ENCODE data around the gene VIPR2. TPM values are rescaled to one million over a fixed set of nuclear protein-coding genes. Genes with fewer than 3 reads are reported as not detected.

The VIPR2 gene
- total RNA-seq, 1 experiment from 2014 or later, result not detected

- no peaks in the 10 kb centered on the region for H3K9me3 ChIP-seq (ENCODE audit: low read depth, low read length, poor library complexity, severe bottlenecking)
- TF ChIP-seq, protein P1, sequence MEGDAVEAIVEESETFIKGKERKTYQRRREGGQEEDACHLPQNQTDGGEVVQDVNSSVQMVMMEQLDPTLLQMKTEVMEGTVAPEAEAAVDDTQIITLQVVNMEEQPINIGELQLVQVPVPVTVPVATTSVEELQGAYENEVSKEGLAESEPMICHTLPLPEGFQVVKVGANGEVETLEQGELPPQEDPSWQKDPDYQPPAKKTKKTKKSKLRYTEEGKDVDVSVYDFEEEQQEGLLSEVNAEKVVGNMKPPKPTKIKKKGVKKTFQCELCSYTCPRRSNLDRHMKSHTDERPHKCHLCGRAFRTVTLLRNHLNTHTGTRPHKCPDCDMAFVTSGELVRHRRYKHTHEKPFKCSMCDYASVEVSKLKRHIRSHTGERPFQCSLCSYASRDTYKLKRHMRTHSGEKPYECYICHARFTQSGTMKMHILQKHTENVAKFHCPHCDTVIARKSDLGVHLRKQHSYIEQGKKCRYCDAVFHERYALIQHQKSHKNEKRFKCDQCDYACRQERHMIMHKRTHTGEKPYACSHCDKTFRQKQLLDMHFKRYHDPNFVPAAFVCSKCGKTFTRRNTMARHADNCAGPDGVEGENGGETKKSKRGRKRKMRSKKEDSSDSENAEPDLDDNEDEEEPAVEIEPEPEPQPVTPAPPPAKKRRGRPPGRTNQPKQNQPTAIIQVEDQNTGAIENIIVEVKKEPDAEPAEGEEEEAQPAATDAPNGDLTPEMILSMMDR (conservative IDR thresholded peaks at IDR 0.05; ENCODE audit: low read depth, low read length), result no peak
- TF ChIP-seq EZH2 (IDR thresholded peaks at IDR 0.05; ENCODE audit: borderline replicate concordance, low read depth, low read length, poor library complexity, severe bottlenecking), result no peak
- H3K36me3 ChIP-seq (ENCODE audit: insufficient read depth, low read length, poor library complexity, severe bottlenecking), result no peaks in the 10 kb centered on the region
- DNase-seq (ENCODE audit: low spot score), result no peak
- intact Hi-C loops (cut with micrococcal nuclease; ENCODE audit: unreplicated experiment), result no loop called here
- ChIA-PET CTCF (no interaction called here), POLR2A (ENCODE audit: low non-redundant PET) (no interaction called here)
- peaks cover 41% of the 10 kb centered on the region for H3K27me3 ChIP-seq (replicated peaks; ENCODE audit: insufficient read depth, low read depth, low read length, poor library complexity)
- H3K4me3 ChIP-seq (ENCODE audit: low read depth, low read length, poor library complexity, severe bottlenecking), result no peak overlapping the region
- H3K27ac ChIP-seq (ENCODE audit: low read depth, low read length, poor library complexity, severe bottlenecking), result no peak overlapping the region
- no peaks in the 10 kb centered on the region for H3K4me1 ChIP-seq (ENCODE audit: insufficient read depth, low read length, poor library complexity, severe bottlenecking)
- no TSS peak for BruUV-seq (replicated peaks)
Observed at GRCh38 chr7:159152816-159153215, 8.1 kb upstream of the VIPR2 start.

DNA sequence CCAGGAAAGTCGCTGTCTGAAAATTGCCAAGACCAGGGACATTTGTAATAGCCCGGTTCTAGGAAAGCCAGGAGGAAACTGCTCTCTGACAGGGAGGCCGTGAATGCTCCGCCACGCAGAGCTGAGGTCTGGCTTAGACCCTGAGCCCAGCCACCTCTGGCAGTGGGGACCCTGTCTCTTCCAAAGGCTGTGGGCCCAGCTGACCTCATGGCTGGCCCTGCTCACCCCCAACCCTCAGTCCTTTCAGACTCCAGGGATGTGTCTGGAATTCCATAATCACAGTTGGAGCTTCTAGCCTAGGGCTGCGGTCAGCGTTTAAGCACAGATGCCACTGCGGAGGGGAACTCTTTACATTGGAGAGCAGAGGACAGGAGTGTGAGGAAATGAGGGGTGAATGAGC, 6.6 kb upstream of the VIPR2 start:
- no TSS peak for BruUV-seq (replicated peaks)
- intact Hi-C loops (cut with micrococcal nuclease; ENCODE audit: unreplicated experiment), result no loop called here
- no peak for DNase-seq (ENCODE audit: low spot score)
- H3K9me3 ChIP-seq (ENCODE audit: low read depth, low read length, poor library complexity, severe bottlenecking), result no peaks in the 10 kb centered on the region
- H3K4me3 ChIP-seq (ENCODE audit: low read depth, low read length, poor library complexity, severe bottlenecking), result no peak overlapping the region
- no peaks in the 10 kb centered on the region for H3K4me1 ChIP-seq (ENCODE audit: insufficient read depth, low read length, poor library complexity, severe bottlenecking)
- H3K36me3 ChIP-seq (ENCODE audit: insufficient read depth, low read length, poor library complexity, severe bottlenecking), result no peaks in the 10 kb centered on the region
- no peak overlapping the region for H3K27ac ChIP-seq (ENCODE audit: low read depth, low read length, poor library complexity, severe bottlenecking)
- no peak for TF ChIP-seq EZH2 (IDR thresholded peaks at IDR 0.05; ENCODE audit: borderline replicate concordance, low read depth, low read length, poor library complexity, severe bottlenecking)
- TF ChIP-seq, protein P1 (conservative IDR thresholded peaks at IDR 0.05; ENCODE audit: low read depth, low read length), result no peak
- POLR2A ChIA-PET (ENCODE audit: low non-redundant PET), result no interaction called here
- H3K27me3 ChIP-seq (replicated peaks; ENCODE audit: insufficient read depth, low read depth, low read length, poor library complexity), result peaks cover 53% of the 10 kb centered on the region
- CTCF ChIA-PET, result no interaction called here

DNA sequence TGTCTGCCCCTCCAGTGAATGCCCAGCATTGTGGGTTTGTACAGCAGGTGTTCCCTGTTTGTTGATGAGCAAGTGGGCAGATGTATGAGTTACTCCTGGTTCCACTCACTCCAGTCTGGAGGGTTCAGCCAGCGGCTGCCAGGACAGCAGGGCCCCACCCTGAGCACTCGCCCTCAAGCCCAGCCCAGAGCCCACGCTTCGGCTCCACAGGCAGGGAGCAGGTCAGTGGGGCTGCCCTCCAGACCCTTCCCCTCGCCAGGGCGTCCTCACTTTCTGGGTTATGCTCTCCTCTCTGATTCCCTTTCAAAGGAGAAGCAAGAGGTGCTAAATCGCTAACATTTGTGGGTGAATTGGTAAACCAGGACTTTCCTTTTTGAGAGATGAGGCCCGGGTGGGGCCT, 4.8 kb upstream of the VIPR2 start:
- POLR2A ChIA-PET (ENCODE audit: low non-redundant PET), result no interaction called here
- no TSS peak for BruUV-seq (replicated peaks)
- intact Hi-C loops (cut with micrococcal nuclease; ENCODE audit: unreplicated experiment), result no loop called here
- no peak for DNase-seq (ENCODE audit: low spot score)
- no peaks in the 10 kb centered on the region for H3K9me3 ChIP-seq (ENCODE audit: low read depth, low read length, poor library complexity, severe bottlenecking)
- CTCF ChIA-PET, result no interaction called here
- no peaks in the 10 kb centered on the region for H3K36me3 ChIP-seq (ENCODE audit: insufficient read depth, low read length, poor library complexity, severe bottlenecking)
- TF ChIP-seq, protein P1 (conservative IDR thresholded peaks at IDR 0.05; ENCODE audit: low read depth, low read length), result no peak
- no peak for TF ChIP-seq EZH2 (IDR thresholded peaks at IDR 0.05; ENCODE audit: borderline replicate concordance, low read depth, low read length, poor library complexity, severe bottlenecking)
- peaks cover 69% of the 10 kb centered on the region for H3K27me3 ChIP-seq (replicated peaks; ENCODE audit: insufficient read depth, low read depth, low read length, poor library complexity)
- no peaks in the 10 kb centered on the region for H3K4me1 ChIP-seq (ENCODE audit: insufficient read depth, low read length, poor library complexity, severe bottlenecking)
- H3K4me3 ChIP-seq (ENCODE audit: low read depth, low read length, poor library complexity, severe bottlenecking), result no peak overlapping the region
- no peak overlapping the region for H3K27ac ChIP-seq (ENCODE audit: low read depth, low read length, poor library complexity, severe bottlenecking)
